LNCAP (cell line): ENCODE measurements around the gene CORO1C.

ENCODE experiments used
- TF ChIP-seq, protein P1 (sequence below): fragments of 450-650 bp; IDR thresholded peaks from 2 replicates; pipeline ENCODE4 v1.5.1; 2017; ENCODE audit warnings: mild to moderate bottlenecking

The CORO1C gene

DNA sequence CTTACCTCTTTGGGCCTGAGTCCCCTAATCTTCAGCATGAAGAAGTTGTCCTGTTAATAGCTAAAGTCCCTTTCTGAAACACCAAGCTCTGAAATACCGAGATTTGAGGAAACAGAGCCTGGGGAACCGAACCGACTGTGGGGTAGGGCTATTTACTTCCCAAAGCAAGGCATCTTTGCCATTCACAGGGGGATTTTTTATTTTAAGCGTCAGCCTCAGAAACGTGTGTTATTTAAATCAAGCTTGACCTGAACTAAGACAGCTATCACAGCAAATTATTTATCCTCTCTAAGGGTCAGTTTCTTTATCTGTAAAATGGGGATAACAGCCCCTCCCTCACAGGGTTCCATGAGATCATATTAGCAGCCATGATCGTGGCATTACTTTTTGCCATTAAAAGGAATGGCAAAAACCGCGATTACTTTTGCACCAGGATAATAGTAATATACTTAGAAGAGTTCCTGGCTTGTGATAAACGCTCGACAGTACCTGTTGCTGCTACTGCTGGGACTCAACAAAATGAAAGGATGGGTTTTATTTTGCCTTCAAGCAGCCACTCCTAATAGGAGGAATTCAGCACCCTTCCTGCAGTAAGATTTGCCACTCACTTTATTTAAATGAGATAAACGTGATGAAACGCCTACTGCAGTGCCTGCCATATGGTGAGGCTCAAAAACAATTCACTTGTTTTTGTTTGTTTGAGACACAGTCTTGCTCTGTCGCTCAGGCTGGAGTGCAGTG lies 1.3 kb upstream of the CORO1C start:
- TF ChIP-seq, protein P1, sequence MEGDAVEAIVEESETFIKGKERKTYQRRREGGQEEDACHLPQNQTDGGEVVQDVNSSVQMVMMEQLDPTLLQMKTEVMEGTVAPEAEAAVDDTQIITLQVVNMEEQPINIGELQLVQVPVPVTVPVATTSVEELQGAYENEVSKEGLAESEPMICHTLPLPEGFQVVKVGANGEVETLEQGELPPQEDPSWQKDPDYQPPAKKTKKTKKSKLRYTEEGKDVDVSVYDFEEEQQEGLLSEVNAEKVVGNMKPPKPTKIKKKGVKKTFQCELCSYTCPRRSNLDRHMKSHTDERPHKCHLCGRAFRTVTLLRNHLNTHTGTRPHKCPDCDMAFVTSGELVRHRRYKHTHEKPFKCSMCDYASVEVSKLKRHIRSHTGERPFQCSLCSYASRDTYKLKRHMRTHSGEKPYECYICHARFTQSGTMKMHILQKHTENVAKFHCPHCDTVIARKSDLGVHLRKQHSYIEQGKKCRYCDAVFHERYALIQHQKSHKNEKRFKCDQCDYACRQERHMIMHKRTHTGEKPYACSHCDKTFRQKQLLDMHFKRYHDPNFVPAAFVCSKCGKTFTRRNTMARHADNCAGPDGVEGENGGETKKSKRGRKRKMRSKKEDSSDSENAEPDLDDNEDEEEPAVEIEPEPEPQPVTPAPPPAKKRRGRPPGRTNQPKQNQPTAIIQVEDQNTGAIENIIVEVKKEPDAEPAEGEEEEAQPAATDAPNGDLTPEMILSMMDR: no peak

DNA sequence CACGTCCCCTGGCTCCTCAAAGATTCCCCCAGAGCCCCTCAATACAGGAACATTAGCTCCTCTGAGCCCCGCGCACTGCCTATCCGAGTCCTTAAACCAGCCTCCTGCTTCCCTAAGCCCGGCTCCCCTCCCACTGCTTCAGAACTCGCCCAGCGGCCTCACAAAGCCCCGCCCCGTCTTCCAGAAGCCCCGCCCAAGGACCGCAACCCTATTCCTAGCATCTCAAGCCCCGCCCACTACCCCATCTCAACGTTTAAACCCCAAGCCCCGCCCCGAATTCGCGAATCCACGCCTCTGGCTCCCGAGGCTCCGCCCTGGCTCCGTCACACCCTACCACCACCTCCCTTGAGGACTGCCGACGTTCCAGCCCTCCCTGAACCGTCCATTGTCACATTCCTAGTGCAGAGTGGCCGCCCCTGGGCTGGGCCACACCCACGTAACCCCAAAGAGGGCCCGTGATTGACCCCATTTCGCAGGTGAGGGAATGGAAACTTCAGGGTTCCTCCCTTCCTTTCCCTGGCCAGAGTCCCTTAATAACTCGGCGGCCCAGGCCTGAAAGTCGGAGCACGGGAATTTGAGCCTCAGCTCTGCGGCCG lies 646 bp upstream of the CORO1C start:
- TF ChIP-seq, protein P1: no peak

DNA sequence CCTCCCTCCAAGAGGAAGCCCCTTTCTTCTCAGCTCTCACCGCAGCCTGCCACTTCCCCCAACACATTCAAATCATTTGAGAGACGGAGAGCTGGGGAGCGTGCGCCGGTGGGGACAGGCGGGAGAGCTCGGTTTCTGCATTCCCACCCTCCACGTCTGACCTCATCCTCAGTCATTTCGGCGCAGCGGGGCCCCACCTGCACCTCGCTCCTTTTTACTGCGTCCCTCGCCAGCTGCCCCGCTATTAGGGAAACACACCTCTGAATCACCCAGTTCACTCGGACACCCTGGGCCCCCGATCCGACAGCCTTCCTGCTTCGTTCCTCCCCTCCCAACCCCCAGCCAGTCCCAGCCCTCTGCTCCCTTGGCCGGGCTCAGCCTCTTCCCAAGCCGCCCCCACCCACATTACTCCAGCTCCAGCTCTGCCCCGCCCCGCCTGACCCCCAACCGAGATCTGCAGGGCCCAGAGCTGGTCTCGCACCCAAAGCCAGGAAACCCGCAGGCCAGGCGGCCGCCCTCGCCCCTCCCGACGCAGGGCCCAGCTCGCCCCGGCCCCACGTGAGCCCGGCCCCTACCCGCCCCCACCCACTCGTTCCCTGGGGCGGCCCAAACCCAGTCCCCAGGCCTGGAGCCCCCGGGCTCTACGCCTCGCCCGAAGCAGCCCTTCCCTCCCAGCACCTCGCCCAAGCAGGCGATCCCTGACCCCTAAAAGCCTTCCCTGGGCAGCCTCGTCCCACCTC lies 783 bp downstream of the CORO1C start:
- TF ChIP-seq, protein P1: no peak

DNA sequence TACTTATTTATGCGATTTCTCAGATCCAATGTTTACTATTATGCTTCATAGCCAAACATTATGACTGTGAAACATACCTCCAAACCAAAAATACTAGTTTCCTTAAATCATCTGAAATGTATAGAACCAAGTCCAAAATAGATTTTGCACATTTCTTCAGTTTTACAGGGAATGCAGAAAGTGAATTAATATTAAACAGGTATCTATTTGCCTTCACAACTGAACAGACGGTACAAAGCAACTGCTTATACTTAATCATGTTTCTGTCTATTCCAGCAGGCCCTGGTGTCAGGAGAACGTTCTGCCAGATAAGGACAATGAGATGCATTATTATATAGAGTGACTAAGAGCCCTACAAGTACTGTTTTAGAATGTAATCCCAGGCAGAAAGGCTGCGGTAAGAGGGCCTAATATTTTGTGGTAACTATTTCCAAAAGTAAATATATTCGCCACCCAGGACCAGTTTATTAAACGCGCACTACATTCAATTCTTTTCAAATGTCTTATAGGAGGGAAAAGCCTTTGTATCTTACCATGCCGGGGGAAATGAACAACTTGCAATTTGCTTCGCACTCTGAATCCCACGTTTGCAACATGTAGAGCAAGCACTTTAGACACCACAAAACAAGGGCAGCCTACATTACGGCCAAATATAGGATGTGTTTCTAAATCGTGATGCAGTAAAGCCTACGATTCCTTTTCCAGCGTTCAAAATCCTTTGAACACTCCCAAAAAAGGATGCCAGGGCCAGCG lies 1.5 kb downstream of the CORO1C start:
- TF ChIP-seq, protein P1: no peak

DNA sequence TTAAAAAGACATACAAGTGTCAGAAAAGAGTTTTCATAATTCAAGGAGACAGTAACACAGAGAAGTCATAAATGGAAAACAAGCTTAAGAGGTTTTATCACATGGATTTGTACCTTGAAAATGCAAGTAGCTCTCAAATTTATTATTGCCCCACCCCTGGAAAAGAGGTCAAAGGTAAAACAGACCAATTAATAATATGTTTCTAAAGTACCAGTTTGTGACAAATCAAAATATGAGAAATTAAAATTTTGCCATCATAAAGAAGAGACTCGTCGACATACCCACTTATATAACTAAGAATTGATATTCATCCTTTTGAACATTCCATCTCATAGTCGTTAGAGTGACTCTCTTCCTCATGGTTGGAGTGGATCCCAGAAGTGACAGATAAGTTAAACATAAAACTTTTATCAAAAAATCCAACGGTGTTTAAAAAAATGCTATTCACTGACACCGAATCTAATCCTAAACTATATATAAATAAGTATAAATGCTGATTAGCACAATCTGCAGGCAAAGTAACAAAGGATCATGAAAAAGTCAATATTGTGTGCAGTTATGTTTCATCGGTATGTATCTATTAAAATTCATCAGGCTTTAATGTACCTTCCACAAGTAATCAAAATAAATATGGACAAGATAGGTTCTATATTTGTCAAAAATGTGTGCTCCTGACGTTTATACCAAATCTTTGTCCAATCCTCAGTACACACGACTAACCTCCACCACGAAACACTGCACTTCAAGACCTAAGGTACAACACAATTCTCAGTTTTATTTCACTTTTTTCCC lies 2.3 kb downstream of the CORO1C start:
- TF ChIP-seq, protein P1: no peak

DNA sequence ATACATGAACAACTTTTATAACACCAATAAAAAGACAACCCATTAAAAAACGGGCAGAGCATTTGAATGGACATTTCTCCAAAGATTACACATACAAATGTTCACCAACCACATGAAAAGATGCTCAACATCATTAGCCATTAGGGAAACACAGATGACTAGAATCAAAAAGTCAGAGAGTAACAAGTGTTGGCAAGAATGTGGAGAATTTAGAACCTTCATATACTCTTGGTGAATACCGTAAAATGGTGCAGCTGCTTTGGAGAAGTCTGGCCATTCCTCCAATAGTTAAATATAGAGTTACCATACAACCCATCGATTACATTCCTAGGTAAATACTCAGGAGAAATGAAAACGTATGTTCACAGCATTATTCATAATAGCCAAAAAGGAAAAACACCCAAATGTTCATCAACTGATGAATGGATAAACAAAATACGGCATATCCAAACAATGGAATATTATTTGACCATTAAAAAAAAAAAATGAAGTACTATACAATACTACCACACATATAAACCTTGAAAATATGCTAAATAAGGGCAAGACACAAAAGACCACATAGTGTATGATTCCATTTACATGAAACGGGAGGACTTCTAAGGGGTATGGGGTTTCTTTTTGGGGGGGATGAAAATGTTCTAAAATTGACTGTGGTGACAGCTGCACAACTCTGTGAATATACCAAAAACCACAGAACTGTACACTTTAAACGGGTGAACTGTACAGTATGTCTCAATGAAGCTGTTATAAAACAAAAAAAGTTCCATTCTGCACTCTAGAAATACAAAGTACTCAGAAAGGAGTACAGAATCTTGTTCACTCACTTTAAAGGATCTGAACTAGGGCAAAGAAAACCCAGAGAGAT lies 3.2 kb downstream of the CORO1C start:
- TF ChIP-seq, protein P1: no peak
